ENCODE data around the gene TMEM39B.
A peak's percentile ranks its signal among the peaks of the same experiment; 100 is the strongest.
"Not testable (repeated sequence)": the region's sequence is repeated elsewhere in the genome, so short reads cannot be mapped to it uniquely, and the experiment has no call there.

The TMEM39B gene

GRCh38 chr1:32113436-32113835 lies 40.7 kb downstream of the TMEM39B start:
- DNase-seq (ENCODE audit: low read depth) = not testable (repeated sequence)

GRCh38 chr1:32114420-32114819 lies 41.7 kb downstream of the TMEM39B start:
- no peak for DNase-seq (ENCODE audit: low read depth)

GRCh38 chr1:32115496-32115895 lies 42.8 kb downstream of the TMEM39B start:
- no peak for DNase-seq (ENCODE audit: low read depth)

GRCh38 chr1:32116531-32116930 lies 43.8 kb downstream of the TMEM39B start:
- no peak for DNase-seq (ENCODE audit: low read depth)

DNA sequence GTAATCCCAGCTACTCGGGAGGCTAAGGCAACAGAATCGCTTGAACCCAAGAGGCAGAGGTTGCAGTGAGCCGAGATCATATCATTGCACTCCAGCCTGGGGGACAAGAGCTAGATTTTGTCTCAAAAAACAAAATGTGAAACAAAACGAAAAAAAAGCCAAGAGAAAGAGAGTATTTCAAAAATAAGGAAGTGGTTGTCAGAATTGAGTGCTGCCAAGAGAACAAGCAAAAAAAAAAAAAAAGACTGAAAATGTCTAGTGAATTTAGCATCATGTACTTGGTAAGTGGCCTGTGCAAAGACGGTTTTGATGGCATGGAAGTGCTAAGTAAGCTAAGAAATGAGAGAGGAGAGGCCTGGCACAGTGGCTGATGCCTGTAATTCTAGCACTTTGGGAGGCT lies 49.4 kb downstream of the TMEM39B start:
- DNase-seq (ENCODE audit: low read depth) = no peak

DNA sequence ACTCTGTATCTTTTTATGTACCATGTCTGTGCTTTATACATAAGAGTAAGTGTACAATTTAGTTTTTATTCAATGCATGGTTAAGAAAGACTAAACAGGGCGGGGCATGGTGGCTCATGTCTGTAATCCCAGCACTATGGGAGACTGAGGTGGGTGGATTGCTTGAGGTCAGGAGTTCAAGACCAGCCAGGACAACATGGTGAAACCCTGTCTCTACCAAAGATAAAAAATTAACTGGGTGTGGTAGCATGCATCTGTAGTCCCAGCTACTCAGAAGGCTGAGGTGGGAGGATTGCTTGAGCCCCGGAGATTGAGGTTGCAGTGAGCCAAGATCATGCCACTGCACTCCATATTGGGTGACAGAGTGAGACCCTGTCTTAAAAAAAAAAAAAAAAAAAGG lies 50.6 kb downstream of the TMEM39B start:
- DNase-seq (ENCODE audit: low read depth) = not testable (repeated sequence)

- no peak for DNase-seq (ENCODE audit: low read depth)
These were observed 52.6 kb downstream of the TMEM39B start for GRCh38 chr1:32125313-32125712.

DNA sequence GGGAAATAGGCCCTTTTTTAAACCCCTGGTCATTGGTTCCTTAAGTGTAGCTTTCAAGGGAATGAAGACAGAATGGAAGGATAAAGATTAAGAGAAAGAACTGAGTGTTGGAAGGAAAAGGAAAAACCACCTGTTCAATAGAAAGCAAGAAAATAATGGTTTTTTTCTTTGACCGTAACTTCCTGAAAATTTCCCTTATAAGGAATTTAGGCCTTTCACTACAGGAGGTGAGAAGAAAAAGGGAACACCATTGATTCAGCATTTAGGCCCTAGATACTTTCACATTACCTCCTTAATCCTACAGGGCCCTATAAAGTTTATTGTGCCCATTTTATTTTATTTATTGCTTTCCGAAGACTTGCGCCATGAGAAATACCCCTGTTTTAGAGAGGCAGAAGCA lies 54.0 kb downstream of the TMEM39B start:
- DNase-seq (ENCODE audit: low read depth) = no peak

GRCh38 chr1:32127409-32128198 lies 54.9 kb downstream of the TMEM39B start:
- DNase-seq (ENCODE audit: low read depth) = no peak

DNA sequence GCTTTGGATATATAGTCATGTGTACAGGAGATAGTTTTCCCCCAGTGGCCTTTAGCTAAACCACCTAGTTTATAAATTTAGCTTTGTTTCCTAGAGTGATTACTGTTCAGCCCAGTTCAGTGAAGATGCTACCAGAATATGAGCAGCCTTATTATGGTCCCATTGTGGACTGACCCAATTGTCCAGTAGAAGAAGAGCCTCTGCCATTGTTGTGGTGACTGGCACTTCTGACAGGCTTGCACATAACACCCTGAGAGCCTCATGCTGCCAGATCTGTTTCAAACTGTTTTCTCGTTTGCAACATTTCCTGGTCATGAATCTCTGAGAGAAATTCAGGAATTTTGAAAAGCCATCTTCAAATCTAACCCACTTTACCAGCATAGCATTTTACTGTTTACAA lies 55.7 kb downstream of the TMEM39B start:
- DNase-seq (ENCODE audit: low read depth) = no peak

DNA sequence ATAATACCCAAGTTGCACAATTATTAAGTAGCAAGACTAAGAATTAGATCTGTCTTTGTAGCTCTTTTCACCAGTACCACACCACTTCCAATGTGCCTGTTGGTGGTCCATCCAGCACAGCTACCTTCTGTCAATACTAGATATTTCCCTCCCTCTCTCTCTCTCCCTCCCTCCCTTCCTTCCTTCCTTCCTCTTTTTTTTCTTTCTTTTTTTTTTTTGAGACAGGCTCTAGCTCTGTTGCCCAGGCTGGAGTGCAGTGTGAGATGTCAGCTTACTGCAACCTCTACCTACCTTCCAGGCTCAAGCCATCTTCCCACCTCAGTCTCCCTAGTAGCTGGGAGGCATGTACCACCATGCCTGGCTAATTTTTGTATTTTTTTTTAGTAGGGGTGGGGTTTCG lies 56.2 kb downstream of the TMEM39B start:
- no peak for DNase-seq (ENCODE audit: low read depth)

GRCh38 chr1:32133950-32134280 lies 61.2 kb downstream of the TMEM39B start:
- not testable (repeated sequence) for DNase-seq (ENCODE audit: low read depth)

GRCh38 chr1:32137111-32137510 lies 64.4 kb downstream of the TMEM39B start:
- no peak for DNase-seq (ENCODE audit: low read depth)

- DNase-seq (ENCODE audit: low read depth) = no peak
These were observed 66.2 kb downstream of the TMEM39B start for GRCh38 chr1:32138965-32139364.

DNA sequence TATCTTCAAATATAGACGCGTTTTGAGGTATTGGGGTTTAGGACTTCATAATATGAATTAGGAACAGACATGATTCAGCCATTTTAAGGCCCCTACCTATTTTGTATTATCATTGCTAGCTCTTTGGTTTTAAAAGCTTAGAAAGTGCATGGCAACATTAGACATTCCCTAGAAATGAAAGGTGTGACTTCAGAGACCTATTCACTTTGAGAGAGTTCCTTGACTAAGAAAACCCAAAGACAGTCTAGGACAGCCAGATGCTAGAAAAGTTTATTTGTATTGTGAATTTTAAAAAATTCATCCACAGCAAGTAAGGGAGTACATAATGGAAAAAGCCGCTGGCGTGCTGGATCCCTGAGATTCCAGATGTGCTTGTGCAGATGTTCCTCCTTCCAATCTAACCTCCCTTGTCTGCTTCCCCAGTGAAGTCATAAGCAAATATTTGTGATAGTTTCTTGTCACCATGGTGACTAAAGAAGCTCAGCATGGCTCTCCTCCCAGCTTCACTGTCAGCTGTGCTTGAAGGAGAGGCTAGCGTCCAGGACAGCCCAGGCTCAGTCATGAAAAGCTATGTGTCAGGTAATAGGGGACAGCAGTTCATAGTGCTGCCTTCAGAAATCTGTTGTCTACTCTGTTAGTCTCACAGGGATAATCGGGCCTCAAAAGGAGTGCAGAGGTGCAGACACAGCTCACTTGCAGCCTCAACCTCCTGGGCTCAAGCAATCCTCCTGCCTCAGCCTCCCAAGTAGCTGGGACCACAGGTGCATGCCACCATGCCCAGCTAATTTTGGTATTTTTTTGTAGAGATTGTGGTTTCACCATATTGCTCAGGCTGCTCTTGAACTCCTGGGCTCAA lies 69.9 kb downstream of the TMEM39B start:
- DNase-seq (ENCODE audit: low read depth) = peak; percentile 84

GRCh38 chr1:32143302-32143695 lies 70.6 kb downstream of the TMEM39B start:
- DNase-seq (ENCODE audit: low read depth) = not testable (repeated sequence)

- peak; percentile 21 for DNase-seq (ENCODE audit: low read depth)
These were observed 71.3 kb downstream of the TMEM39B start for GRCh38 chr1:32144033-32144432.

- DNase-seq (ENCODE audit: low read depth) = not testable (repeated sequence)
These were observed 75.1 kb downstream of the TMEM39B start for GRCh38 chr1:32147799-32148198.

- no peak for DNase-seq (ENCODE audit: low read depth)
These were observed 78.1 kb downstream of the TMEM39B start for GRCh38 chr1:32150847-32151246.

- DNase-seq (ENCODE audit: low read depth) = peak; percentile 32
These were observed 78.6 kb downstream of the TMEM39B start for GRCh38 chr1:32151319-32151787.

Data from stromal cell of bone marrow (primary cell).